Endometrial microvascular endothelial cells (primary cell): ENCODE data around the gene EXOC4. TPM values are rescaled to one million over a fixed set of nuclear protein-coding genes. Genes with fewer than 3 reads are reported as not detected.
"Not testable (repeated sequence)": the region's sequence is repeated elsewhere in the genome, so short reads cannot be mapped to it uniquely, and the experiment has no call there.

ENCODE experiments used
- in situ Hi-C: cut with HindIII; loops from 2 replicates; pipeline ENCODE4 v1.10.0; 2017; ENCODE audit warnings: low sequenced_read_pairs, low pct_unique_long_range_greater_than_20kb; ENCODE audit errors: inconsistent ontology term
- total RNA-seq: library from RNA; depleted of rRNA; stranded (reverse); fragments of >200 nt; gene quantifications from one replicate; pipeline ENCODE4 v1.2.3, GENCODE V29; 2015; ENCODE audit errors: inconsistent ontology term

Gene EXOC4
- total RNA-seq, 1 donor from 2014 or later, result 38.5 TPM

- in situ Hi-C loops, result no loop called here
Observed at GRCh38 chr7:133303372-133303771, 50.5 kb downstream of the EXOC4 start.

GRCh38 chr7:133303931-133304330, 51.1 kb downstream of the EXOC4 start:
- in situ Hi-C loops, result no loop called here

- in situ Hi-C loops, result no loop called here
Observed at GRCh38 chr7:133309333-133309732, 56.5 kb downstream of the EXOC4 start.

GRCh38 chr7:133310232-133310862, 57.5 kb downstream of the EXOC4 start:
- in situ Hi-C loops, result no loop called here

- in situ Hi-C loops, result no loop called here
Observed at GRCh38 chr7:133313575-133313974, 60.7 kb downstream of the EXOC4 start.

GRCh38 chr7:133314084-133314483, 61.2 kb downstream of the EXOC4 start:
- in situ Hi-C loops, result no loop called here

GRCh38 chr7:133315332-133316040, 62.6 kb downstream of the EXOC4 start:
- in situ Hi-C loops, result no loop called here

GRCh38 chr7:133319842-133320241, 67.0 kb downstream of the EXOC4 start:
- in situ Hi-C loops, result no loop called here

GRCh38 chr7:133320891-133321290, 68.0 kb downstream of the EXOC4 start:
- in situ Hi-C loops, result no loop called here

GRCh38 chr7:133321366-133321765, 68.5 kb downstream of the EXOC4 start:
- in situ Hi-C loops, result not testable (repeated sequence)

- in situ Hi-C loops, result not testable (repeated sequence)
Observed at GRCh38 chr7:133326745-133327144, 73.9 kb downstream of the EXOC4 start.

GRCh38 chr7:133328021-133328420, 75.1 kb downstream of the EXOC4 start:
- in situ Hi-C loops, result not testable (repeated sequence)

GRCh38 chr7:133330085-133330484, 77.2 kb downstream of the EXOC4 start:
- in situ Hi-C loops, result no loop called here

GRCh38 chr7:133331861-133332260, 79.0 kb downstream of the EXOC4 start:
- in situ Hi-C loops, result no loop called here

- in situ Hi-C loops, result no loop called here
Observed at GRCh38 chr7:133339772-133340171, 86.9 kb downstream of the EXOC4 start.

- in situ Hi-C loops, result no loop called here
Observed at GRCh38 chr7:133344275-133344674, 91.4 kb downstream of the EXOC4 start.

- in situ Hi-C loops, result no loop called here
Observed at GRCh38 chr7:133345690-133346421, 93.0 kb downstream of the EXOC4 start.

- in situ Hi-C loops, result no loop called here
Observed at GRCh38 chr7:133348250-133348649, 95.4 kb downstream of the EXOC4 start.

GRCh38 chr7:133349101-133349500, 96.2 kb downstream of the EXOC4 start:
- in situ Hi-C loops, result no loop called here

- in situ Hi-C loops, result no loop called here
Observed at GRCh38 chr7:133352430-133352829, 99.6 kb downstream of the EXOC4 start.
